ENCODE measurements around the gene SH3RF3.

The SH3RF3 gene

DNA sequence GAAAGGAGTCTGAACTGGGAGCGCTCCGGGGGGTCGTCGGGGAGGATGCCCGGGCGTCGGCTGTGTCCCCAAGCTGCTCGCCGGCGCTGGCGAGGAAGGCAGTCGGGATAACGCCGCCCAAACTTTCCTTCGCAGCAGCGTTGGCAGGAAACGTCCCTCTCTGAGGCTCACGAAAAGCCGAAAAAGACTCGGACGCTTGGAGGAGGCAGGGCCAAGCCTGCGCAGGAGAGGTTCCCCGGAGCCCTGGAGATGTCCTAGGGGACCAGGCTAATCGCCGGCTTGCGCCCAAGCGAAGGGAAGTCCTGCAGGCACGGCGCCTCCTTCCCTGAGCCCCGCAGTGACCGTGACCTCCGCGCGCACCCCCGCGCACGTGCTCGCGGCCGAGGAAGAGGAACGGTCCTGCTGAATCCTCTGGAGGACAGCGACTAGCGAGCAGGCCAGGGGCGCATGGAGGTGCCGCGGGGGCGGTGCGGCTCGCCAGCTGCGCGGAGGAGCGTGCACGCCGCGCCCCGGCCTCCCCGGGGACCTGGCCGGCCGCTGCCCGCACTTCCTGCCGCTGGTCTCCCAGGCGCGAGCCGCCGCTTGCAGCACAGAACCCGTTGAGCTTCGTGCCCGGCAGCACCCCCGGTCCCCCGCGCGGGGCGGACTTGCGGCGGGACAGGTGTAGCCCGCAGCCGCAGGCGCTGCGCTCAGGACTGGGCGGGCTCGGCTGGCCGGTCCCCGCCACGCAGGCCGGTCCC lies at the start of gene SH3RF3:
SH3RF3 (plus strand) TSS at position 590 of the 740 bp plus-strand sequence.
- peak within 1 kb of the TSS; percentile 54 to 73 (median 61) for H3K4me3 ChIP-seq
- H3K27ac ChIP-seq = peak within 1 kb of the TSS in 20 of 21 experiments; percentile 51 to 92 (median 76)

GRCh38 chr2:109079590-109079989 lies 49.4 kb upstream of the SH3RF3 start:
- Histone ChIP-seq H3K4me3 (no peak overlapping the region), H3K27ac (no peak overlapping the region)

- no peak overlapping the region for H3K4me3 ChIP-seq
- H3K27ac ChIP-seq = no peak overlapping the region
Measured at GRCh38 chr2:109080109-109080508, 48.9 kb upstream of the SH3RF3 start.

GRCh38 chr2:109080757-109081156 lies 48.2 kb upstream of the SH3RF3 start:
- Histone ChIP-seq H3K4me3 (no peak overlapping the region), H3K27ac (no peak overlapping the region)

- no peak overlapping the region for H3K4me3 ChIP-seq
- H3K27ac ChIP-seq = no peak overlapping the region
Measured at GRCh38 chr2:109081374-109081773, 47.6 kb upstream of the SH3RF3 start.

DNA sequence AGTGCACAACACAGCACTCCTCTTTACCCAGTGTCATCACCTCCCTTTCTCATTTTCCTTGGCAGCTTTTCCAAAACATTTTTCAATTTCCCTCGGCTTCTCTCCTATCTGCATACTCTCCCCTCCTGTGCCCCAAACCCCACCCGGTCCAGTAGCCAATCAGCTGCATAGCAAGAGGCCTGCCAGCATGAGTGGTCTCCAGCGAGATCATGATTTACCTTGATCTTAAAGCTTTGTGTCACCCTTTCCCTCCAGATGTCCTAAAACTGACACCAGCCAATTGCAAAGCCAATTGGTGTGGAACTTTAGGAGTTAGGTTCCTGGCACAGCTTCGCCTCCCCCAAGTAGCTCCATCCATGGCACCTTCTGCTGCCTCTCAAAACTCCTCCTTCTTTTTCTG lies 45.2 kb upstream of the SH3RF3 start:
- no peak overlapping the region for H3K4me3 ChIP-seq
- H3K27ac ChIP-seq = no peak overlapping the region

GRCh38 chr2:109084341-109084740 lies 44.7 kb upstream of the SH3RF3 start:
- Histone ChIP-seq H3K27ac (no peak overlapping the region), H3K4me3 (no peak overlapping the region)

DNA sequence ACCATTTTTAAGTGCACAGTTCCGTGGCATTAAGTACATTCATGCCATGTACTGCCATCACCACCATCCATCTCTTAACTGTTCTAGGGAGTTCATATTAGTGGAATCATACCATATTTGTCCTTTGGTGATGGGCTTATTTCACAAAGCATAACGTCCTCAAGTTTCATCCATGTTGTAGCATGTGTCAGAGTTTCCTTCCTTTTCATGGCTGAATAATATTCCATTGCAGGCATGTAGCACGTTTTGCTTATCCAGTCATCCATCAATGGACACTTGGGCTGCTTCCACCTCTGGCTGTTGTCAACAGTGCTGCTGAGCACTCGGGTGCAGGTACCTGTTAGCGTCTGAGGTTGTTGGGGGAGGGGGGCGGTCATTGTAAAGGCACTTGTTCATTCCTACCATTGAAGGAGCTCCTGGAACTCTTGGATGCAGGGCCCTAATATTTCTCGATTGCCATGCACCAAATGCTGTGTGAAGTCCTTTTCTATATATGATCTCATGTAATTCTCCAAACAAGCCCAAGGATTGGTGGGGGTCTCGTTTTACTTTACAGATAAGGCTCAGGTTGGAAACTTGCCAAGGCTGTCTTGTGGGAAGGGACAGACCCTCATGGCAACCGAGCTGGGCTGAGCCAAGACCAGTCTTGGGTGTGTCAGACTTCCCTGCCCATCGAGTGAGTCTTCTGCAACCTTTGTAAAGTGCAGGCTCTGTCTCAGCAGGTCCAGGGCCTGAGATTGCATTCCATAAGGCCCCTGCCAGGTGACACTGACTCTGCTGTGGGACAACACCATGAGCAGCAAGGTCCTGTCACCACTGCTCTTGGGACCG lies 42.9 kb upstream of the SH3RF3 start:
- Histone ChIP-seq H3K27ac (no peak overlapping the region), H3K4me3 (no peak overlapping the region)

DNA sequence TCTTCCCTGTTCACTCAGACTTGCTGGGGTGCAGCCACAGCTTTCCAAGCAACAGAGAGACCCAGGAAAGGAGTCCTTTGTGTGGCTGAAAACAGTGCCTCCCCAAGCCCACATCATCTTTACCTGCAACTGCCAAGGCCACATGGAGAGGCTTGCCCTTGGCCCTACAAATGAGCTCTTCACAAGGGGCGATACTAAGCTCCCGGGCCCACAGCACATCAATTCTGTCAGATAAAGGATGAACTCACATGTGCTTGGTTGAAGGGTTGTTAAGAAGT lies 42.3 kb upstream of the SH3RF3 start:
- Histone ChIP-seq H3K4me3 (no peak overlapping the region), H3K27ac (no peak overlapping the region)

- H3K4me3 ChIP-seq = no peak overlapping the region
- H3K27ac ChIP-seq = no peak overlapping the region
Measured at GRCh38 chr2:109087055-109087663, 41.8 kb upstream of the SH3RF3 start.

DNA sequence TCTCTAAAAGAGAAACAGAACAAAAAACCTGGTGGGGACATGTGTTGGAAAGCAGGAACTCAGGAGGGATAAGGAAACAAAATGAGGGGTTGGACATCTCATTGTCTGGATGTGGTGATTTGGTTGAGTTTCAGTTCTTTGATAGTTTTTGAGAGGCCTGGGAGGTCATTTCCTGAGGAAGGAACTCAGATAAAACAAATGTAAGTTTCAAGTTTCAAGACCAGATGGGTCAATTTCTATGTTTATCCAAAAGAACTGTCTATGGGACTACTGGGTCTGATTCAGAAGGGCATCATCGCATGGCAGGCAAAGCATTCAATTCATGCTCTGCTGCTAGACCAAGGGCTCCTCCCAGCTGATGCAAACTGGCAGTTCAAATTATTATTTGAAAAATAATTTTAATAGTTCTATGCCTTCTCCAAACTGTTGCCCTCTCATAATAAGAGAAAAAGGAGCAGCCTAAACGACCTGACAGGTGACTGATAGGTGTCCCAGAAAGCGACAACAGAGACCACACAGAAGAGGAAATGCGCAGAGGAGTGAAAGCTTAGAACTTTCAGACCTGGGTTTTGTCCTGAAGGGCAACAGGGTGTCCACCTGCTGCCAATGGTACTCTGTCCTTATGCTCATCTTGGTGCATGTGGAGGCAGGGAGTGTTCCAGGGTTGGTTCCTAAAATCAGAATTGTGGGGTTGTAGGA lies 39.3 kb upstream of the SH3RF3 start:
- no peak overlapping the region for H3K27ac ChIP-seq
- no peak overlapping the region for H3K4me3 ChIP-seq

- no peak overlapping the region for H3K4me3 ChIP-seq
- no peak overlapping the region for H3K27ac ChIP-seq
Measured at GRCh38 chr2:109091526-109091925, 37.5 kb upstream of the SH3RF3 start.

DNA sequence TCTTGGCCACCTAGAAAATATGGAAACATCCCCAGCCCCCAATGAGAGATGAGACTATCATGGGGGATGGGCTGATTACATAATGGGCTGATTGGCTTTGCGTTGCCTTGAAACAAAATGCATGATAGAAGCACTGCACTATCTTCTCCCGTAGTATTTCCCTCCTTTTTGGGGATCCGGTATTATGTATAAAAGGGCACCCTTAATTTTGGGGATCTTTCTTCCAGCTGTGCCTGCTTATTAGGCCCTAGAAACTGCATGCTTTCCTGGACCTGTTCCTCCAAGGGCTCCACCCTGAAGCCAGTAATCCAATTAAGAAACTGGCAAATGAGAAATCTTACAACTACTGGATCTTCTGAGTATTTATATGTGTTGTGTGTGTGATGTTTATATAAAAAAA lies 34.9 kb upstream of the SH3RF3 start:
- no peak overlapping the region for H3K4me3 ChIP-seq
- no peak overlapping the region for H3K27ac ChIP-seq

DNA sequence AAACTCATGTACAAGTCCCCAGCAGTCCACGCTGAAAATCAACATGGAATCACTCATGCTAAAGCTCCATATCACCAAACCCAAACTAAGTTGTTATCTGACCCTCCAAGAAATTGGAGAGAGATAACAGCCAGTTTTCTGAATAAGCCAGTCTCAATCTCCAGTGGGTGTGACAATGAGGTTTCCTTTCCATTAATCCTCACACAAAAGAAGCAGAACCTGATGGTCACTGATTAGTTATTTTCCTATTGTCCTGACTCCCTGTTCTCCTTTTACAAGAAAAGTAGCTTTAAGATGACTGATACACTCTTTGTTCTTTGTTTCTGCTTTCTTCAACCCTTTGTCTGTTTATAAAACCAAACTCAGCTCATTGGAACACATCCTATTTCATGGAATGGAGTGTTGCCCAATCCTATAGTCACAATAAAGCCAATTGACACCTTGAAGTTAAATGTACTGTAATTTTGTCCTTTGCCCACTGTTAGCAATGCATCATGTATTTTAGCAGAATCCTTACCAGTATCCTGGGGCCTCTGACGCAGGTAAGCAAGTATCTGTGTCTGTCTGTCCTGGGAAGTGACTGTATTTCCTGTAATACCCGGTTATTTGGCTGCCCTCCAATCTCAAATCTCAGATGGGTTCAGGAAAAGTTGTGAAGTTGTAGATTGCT lies 30.6 kb upstream of the SH3RF3 start:
- Histone ChIP-seq H3K4me3 (no peak overlapping the region), H3K27ac (no peak overlapping the region)

DNA sequence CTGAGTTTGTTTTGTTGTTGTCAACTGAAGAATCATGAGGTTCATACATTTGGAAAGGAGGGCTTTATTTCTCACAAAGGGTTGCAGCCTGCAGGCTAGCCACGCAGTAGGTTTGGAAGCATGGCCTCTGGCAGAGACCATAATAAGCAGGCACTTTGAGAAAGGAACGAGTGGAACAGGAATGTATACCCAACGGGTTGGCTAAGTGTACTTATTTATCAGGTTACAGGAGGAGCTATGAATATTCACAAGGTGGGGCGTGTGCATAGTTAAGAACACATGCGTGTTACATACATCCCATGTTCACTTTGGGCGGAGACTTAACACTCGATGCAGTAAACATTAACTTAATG lies 30.1 kb upstream of the SH3RF3 start:
- no peak overlapping the region for H3K4me3 ChIP-seq
- no peak overlapping the region for H3K27ac ChIP-seq

GRCh38 chr2:109102588-109103233 lies 26.3 kb upstream of the SH3RF3 start:
- no peak overlapping the region for H3K27ac ChIP-seq
- no peak overlapping the region for H3K4me3 ChIP-seq

DNA sequence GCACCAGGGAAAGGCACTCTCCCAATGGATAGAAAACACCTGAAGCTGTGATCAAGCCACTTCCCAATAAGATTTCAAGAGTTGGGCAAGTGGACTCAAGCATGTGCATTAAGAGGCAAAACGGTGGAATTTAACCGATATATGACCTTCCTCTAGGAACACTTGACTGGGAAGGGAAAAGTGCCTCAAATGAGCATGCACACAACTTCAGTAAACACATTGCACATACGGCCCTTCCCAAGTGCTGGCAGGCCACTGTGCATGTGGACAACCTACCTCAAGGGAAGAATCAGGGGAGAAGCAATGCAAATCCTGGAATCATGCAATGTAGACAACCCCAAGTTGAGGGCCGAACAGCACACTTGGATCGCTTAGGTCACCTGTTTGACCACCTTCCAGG lies 23.9 kb upstream of the SH3RF3 start:
- Histone ChIP-seq H3K4me3 (no peak overlapping the region), H3K27ac (no peak overlapping the region)

GRCh38 chr2:109108740-109109139 lies 20.3 kb upstream of the SH3RF3 start:
- H3K27ac ChIP-seq = no peak overlapping the region
- no peak overlapping the region for H3K4me3 ChIP-seq

DNA sequence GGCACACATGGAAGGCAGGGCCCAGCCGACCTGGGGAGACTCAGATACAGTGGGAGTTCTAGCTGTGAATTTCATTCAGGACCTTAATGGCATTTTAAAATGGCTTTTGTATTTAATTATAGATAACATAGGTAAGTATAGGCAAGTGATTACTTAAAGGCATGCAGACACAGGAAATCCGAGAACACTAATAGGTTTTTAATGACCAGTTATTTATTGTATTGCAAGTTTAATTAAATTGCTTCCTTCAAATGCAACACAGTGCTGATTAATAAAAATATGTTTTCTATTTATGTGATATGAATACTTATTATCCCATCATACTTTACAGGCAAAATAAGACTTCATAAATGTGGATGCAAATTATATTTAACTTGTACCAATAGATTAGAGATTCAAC lies 19.7 kb upstream of the SH3RF3 start:
- no peak overlapping the region for H3K4me3 ChIP-seq
- no peak overlapping the region for H3K27ac ChIP-seq

GRCh38 chr2:109110170-109110569 lies 18.8 kb upstream of the SH3RF3 start:
- Histone ChIP-seq H3K27ac (no peak overlapping the region), H3K4me3 (no peak overlapping the region)

Measured in skin epidermis (tissue), 12 donors.